PFSK-1 (cell line): ENCODE results near the gene AP4M1.

Experiments
- FOXP2 ChIP-seq: optimal IDR thresholded peaks from 2 replicates; pipeline ENCODE3; 2011; ENCODE audit warnings: borderline replicate concordance, control low read depth, inconsistent platforms; ENCODE audit not compliant: insufficient read depth; ENCODE audit errors: extremely low read length, extremely low read depth
- POLR2AphosphoS5 ChIP-seq: IDR thresholded peaks from 2 replicates; pipeline ENCODE4 v1.6.1; 2012; ENCODE audit warnings: low read depth, mild to moderate bottlenecking, control low read depth, low read length, moderate library complexity
- REST ChIP-seq, 2 experiments: IDR thresholded peaks; 2 replicates each; pipeline versions ENCODE4 v1.6.1 to v1.8.0; 2011 to 2012; ENCODE audit warnings: low read depth in 2 of 2, low read length in 2 of 2, control low read depth in 1 of 2, inconsistent platforms in 1 of 2, mild to moderate bottlenecking in 1 of 2, moderate library complexity in 1 of 2; ENCODE audit not compliant: insufficient read depth in 1 of 2
- SIN3A ChIP-seq: IDR thresholded peaks from 2 replicates; pipeline ENCODE4 v1.6.1; 2012; ENCODE audit warnings: mild to moderate bottlenecking, low read length, moderate library complexity, borderline replicate concordance; ENCODE audit not compliant: insufficient read depth
- TAF1 ChIP-seq: IDR thresholded peaks from 2 replicates; pipeline ENCODE4 v1.6.1; 2012; ENCODE audit warnings: low read length, control low read depth, borderline replicate concordance; ENCODE audit not compliant: insufficient read depth

AP4M1 gene

GRCh38 chr7:100063376-100063775, 38.1 kb upstream of the AP4M1 start:
- TF ChIP-seq FOXP2 (no peak), REST (IDR thresholded peaks at IDR 0.05; ENCODE audit: insufficient read depth in 1 of 2, low read depth in 2 of 2, low read length in 2 of 2) (no peak), SIN3A (no peak), POLR2AphosphoS5 (no peak), TAF1 (no peak)

- TF ChIP-seq SIN3A (no peak), FOXP2 (no peak), REST (IDR thresholded peaks at IDR 0.05; ENCODE audit: insufficient read depth in 1 of 2, low read depth in 2 of 2, low read length in 2 of 2) (no peak), TAF1 (no peak), POLR2AphosphoS5 (no peak)
Observed at GRCh38 chr7:100064162-100064561, 37.3 kb upstream of the AP4M1 start.

- TF ChIP-seq FOXP2 (no peak), TAF1 (no peak), SIN3A (no peak), REST (IDR thresholded peaks at IDR 0.05; ENCODE audit: insufficient read depth in 1 of 2, low read depth in 2 of 2, low read length in 2 of 2) (no peak), POLR2AphosphoS5 (no peak)
Observed at GRCh38 chr7:100065452-100066186, 35.8 kb upstream of the AP4M1 start.

- TF ChIP-seq SIN3A (no peak), TAF1 (no peak)
Observed at GRCh38 chr7:100066953-100067352, 34.5 kb upstream of the AP4M1 start.

- TF ChIP-seq REST (IDR thresholded peaks at IDR 0.05; ENCODE audit: insufficient read depth in 1 of 2, low read depth in 2 of 2, low read length in 2 of 2) (no peak), FOXP2 (no peak), POLR2AphosphoS5 (no peak), SIN3A (no peak), TAF1 (no peak)
Observed at GRCh38 chr7:100069991-100070390, 31.5 kb upstream of the AP4M1 start.
